GM19025 (cell line): ENCODE results near the gene CALHM6.

Experiments
- ATAC-seq: cut with Tn5 transposase; IDR thresholded peaks from one replicate; pipeline ENCODE4 v1.9.1; 2021; ENCODE audit warnings: mild to moderate bottlenecking, low read depth, moderate library complexity; ENCODE audit not compliant: unreplicated experiment

Gene CALHM6

GRCh38 chr6:116461331-116461931 lies at the start of gene CALHM6:
TSS of gene CALHM6 (plus strand) at chr6:116461375. CDS start at chr6:116461930, 555 bp downstream.
- no peak for ATAC-seq

GRCh38 chr6:116412270-116412669 lies 48.9 kb upstream of the CALHM6 start:
- no peak for ATAC-seq

- ATAC-seq, result no peak
Observed at GRCh38 chr6:116413357-116413756, 47.8 kb upstream of the CALHM6 start.

GRCh38 chr6:116417661-116418060 lies 43.5 kb upstream of the CALHM6 start:
- no peak for ATAC-seq

- ATAC-seq, result no peak
Observed at GRCh38 chr6:116419069-116419786, 41.9 kb upstream of the CALHM6 start.

- ATAC-seq, result no peak
Observed at GRCh38 chr6:116420341-116420740, 40.8 kb upstream of the CALHM6 start.

GRCh38 chr6:116422238-116422637 lies 38.9 kb upstream of the CALHM6 start:
- no peak for ATAC-seq

- ATAC-seq, result no peak
Observed at GRCh38 chr6:116424001-116424400, 37.2 kb upstream of the CALHM6 start.

- ATAC-seq, result no peak
Observed at GRCh38 chr6:116426551-116426950, 34.6 kb upstream of the CALHM6 start.

- ATAC-seq, result no peak
Observed at GRCh38 chr6:116429111-116429510, 32.1 kb upstream of the CALHM6 start.

GRCh38 chr6:116430860-116431259 lies 30.3 kb upstream of the CALHM6 start:
- ATAC-seq, result no peak

GRCh38 chr6:116431964-116432595 lies 29.1 kb upstream of the CALHM6 start:
- ATAC-seq, result no peak

GRCh38 chr6:116433206-116433712 lies 27.9 kb upstream of the CALHM6 start:
- ATAC-seq, result no peak

- ATAC-seq, result no peak
Observed at GRCh38 chr6:116434056-116434725, 27.0 kb upstream of the CALHM6 start.

GRCh38 chr6:116436586-116436985 lies 24.6 kb upstream of the CALHM6 start:
- no peak for ATAC-seq

GRCh38 chr6:116437656-116438055 lies 23.5 kb upstream of the CALHM6 start:
- ATAC-seq, result no peak

- no peak for ATAC-seq
Observed at GRCh38 chr6:116438590-116439448, 22.4 kb upstream of the CALHM6 start.

- no peak for ATAC-seq
Observed at GRCh38 chr6:116439522-116440051, 21.6 kb upstream of the CALHM6 start.

- no peak for ATAC-seq
Observed at GRCh38 chr6:116443105-116443504, 18.1 kb upstream of the CALHM6 start.

- no peak for ATAC-seq
Observed at GRCh38 chr6:116444092-116444491, 17.1 kb upstream of the CALHM6 start.
